ENCODE data around the gene GRIK4. TPM values are rescaled to one million over a fixed set of nuclear protein-coding genes. Genes with fewer than 3 reads are reported as not detected.
"Not testable (repeated sequence)": the region's sequence is repeated elsewhere in the genome, so short reads cannot be mapped to it uniquely, and the experiment has no call there.

The GRIK4 gene
- total RNA-seq, 2 experiments from 2014 or later: not detected

- Mint-ChIP-seq H3K27ac (no peak overlapping the region), H3K36me3 (ENCODE audit: low read depth) (no peaks in the 10 kb centered on the region), H3K4me1 (ENCODE audit: low read depth) (no peaks in the 10 kb centered on the region), H3K27me3 (peaks cover 38% of the 10 kb centered on the region), H3K4me3 (no peak overlapping the region), H3K9me3 (no peaks in the 10 kb centered on the region)
- Histone ChIP-seq H3K4me1 (ENCODE audit: insufficient read depth, low read length) (no peaks in the 10 kb centered on the region), H3K27ac (ENCODE audit: low read depth in 1 of 2, low read length in 2 of 2) (no peak overlapping the region), H3K36me3 (ENCODE audit: insufficient read depth, low read length) (no peaks in the 10 kb centered on the region), H3K4me3 (ENCODE audit: low read length) (no peak overlapping the region), H3K9me3 (ENCODE audit: control insufficient read depth in 1 of 2, insufficient read depth in 1 of 2, low read length in 2 of 2) (no peaks in the 10 kb centered on the region), H3K27me3 (ENCODE audit: control insufficient read depth in 1 of 2, insufficient read depth in 2 of 2, low read length in 2 of 2) (peaks cover 7 to 11% of the 10 kb centered on the region in 2 experiments)
- no peak for DNase-seq
- intact Hi-C loops (cut with DNase I, micrococcal nuclease): no loop called here
- no peak for ATAC-seq (ENCODE audit: poor library complexity)
- TF ChIP-seq CTCF (IDR thresholded peaks at IDR 0.05): no peak
- ChIA-PET POLR2A (no interaction called here), CTCF (no interaction called here)
These were observed 500.5 kb downstream of the GRIK4 start for GRCh38 chr11:121012091-121012490.

GRCh38 chr11:121018746-121019145 is 507.2 kb downstream of the GRIK4 start:
- H3K27ac ChIP-seq (ENCODE audit: low read depth in 1 of 2, low read length in 2 of 2): no peak overlapping the region
- no peak for TF ChIP-seq CTCF (IDR thresholded peaks at IDR 0.05)
- intact Hi-C loops (cut with DNase I, micrococcal nuclease): no loop called here
- peaks cover 21% of the 10 kb centered on the region for H3K27me3 Mint-ChIP-seq
- no peaks in the 10 kb centered on the region for H3K27me3 ChIP-seq (ENCODE audit: control insufficient read depth in 1 of 2, insufficient read depth in 2 of 2, low read length in 2 of 2)
- no peaks in the 10 kb centered on the region for H3K36me3 Mint-ChIP-seq (ENCODE audit: low read depth)
- H3K9me3 Mint-ChIP-seq: no peaks in the 10 kb centered on the region
- H3K4me3 ChIP-seq (ENCODE audit: low read length): no peak overlapping the region
- ChIA-PET POLR2A (no interaction called here), CTCF (no interaction called here)
- no peaks in the 10 kb centered on the region for H3K36me3 ChIP-seq (ENCODE audit: insufficient read depth, low read length)
- ATAC-seq (ENCODE audit: poor library complexity): no peak
- H3K9me3 ChIP-seq (ENCODE audit: control insufficient read depth in 1 of 2, insufficient read depth in 1 of 2, low read length in 2 of 2): no peaks in the 10 kb centered on the region
- peaks cover 5% of the 10 kb centered on the region for H3K4me1 Mint-ChIP-seq (ENCODE audit: low read depth)
- no peak overlapping the region for H3K27ac Mint-ChIP-seq
- H3K4me3 Mint-ChIP-seq: no peak overlapping the region
- no peak for DNase-seq
- peaks cover 6% of the 10 kb centered on the region for H3K4me1 ChIP-seq (ENCODE audit: insufficient read depth, low read length)

- H3K36me3 ChIP-seq (ENCODE audit: insufficient read depth, low read length); H3K4me3 Mint-ChIP-seq; H3K9me3 ChIP-seq (ENCODE audit: control insufficient read depth in 1 of 2, insufficient read depth in 1 of 2, low read length in 2 of 2); H3K4me3 ChIP-seq (ENCODE audit: low read length); H3K27me3 ChIP-seq (ENCODE audit: control insufficient read depth in 1 of 2, insufficient read depth in 2 of 2, low read length in 2 of 2); CTCF ChIA-PET; POLR2A ChIA-PET; H3K27ac Mint-ChIP-seq; H3K36me3 Mint-ChIP-seq (ENCODE audit: low read depth); H3K27ac ChIP-seq (ENCODE audit: low read depth in 1 of 2, low read length in 2 of 2); DNase-seq; ATAC-seq (ENCODE audit: poor library complexity); H3K9me3 Mint-ChIP-seq: not testable (repeated sequence)
- Mint-ChIP-seq H3K4me1 (ENCODE audit: low read depth) (peaks cover 30% of the 10 kb centered on the region), H3K27me3 (peaks cover 18% of the 10 kb centered on the region)
- H3K4me1 ChIP-seq (ENCODE audit: insufficient read depth, low read length): peaks cover 19% of the 10 kb centered on the region
- intact Hi-C loops (cut with DNase I, micrococcal nuclease): loop anchor here in 1 of 2 experiments (10.0 kb wide), 1 partner anchor 273 kb away; the partner anchor contains the start of gene SC5D
These were observed 510.2 kb downstream of the GRIK4 start for GRCh38 chr11:121021718-121022117.

All from CD4-positive, alpha-beta T cell (primary cell).